GM21447 (cell line): Measurements from ENCODE around the gene CYP2U1.
"Not testable (repeated sequence)": the region's sequence is repeated elsewhere in the genome, so short reads cannot be mapped to it uniquely, and the experiment has no call there.

ENCODE experiments used
- ATAC-seq: cut with Tn5 transposase; IDR thresholded peaks from one replicate; pipeline ENCODE4 v1.9.1; 2021; ENCODE audit not compliant: unreplicated experiment

Gene CYP2U1

GRCh38 chr4:107930821-107931774 is at the start of gene CYP2U1:
TSS of gene CYP2U1 (plus strand) at chr4:107931549. CDS start at chr4:107931644, 95 bp downstream.
- ATAC-seq: peak; percentile 93

GRCh38 chr4:107885865-107886264 is 45.5 kb upstream of the CYP2U1 start:
- ATAC-seq: no peak

- no peak for ATAC-seq
These were observed 43.1 kb upstream of the CYP2U1 start for GRCh38 chr4:107888237-107888636.

- ATAC-seq: no peak
These were observed 40.6 kb upstream of the CYP2U1 start for GRCh38 chr4:107890779-107891178.

GRCh38 chr4:107891299-107891698 is 40.0 kb upstream of the CYP2U1 start:
- no peak for ATAC-seq

- ATAC-seq: no peak
These were observed 37.9 kb upstream of the CYP2U1 start for GRCh38 chr4:107893171-107894137.

GRCh38 chr4:107894138-107894603 is 37.2 kb upstream of the CYP2U1 start:
- ATAC-seq: no peak

- no peak for ATAC-seq
These were observed 35.1 kb upstream of the CYP2U1 start for GRCh38 chr4:107896158-107896645.

- ATAC-seq: no peak
These were observed 34.7 kb upstream of the CYP2U1 start for GRCh38 chr4:107896646-107897045.

- no peak for ATAC-seq
These were observed 33.5 kb upstream of the CYP2U1 start for GRCh38 chr4:107897823-107898222.

- no peak for ATAC-seq
These were observed 31.3 kb upstream of the CYP2U1 start for GRCh38 chr4:107900067-107900466.

- no peak for ATAC-seq
These were observed 30.8 kb upstream of the CYP2U1 start for GRCh38 chr4:107900508-107900907.

- no peak for ATAC-seq
These were observed 30.0 kb upstream of the CYP2U1 start for GRCh38 chr4:107901213-107901934.

- ATAC-seq: peak; percentile 82
These were observed 28.6 kb upstream of the CYP2U1 start for GRCh38 chr4:107902715-107903114.

- ATAC-seq: not testable (repeated sequence)
These were observed 26.3 kb upstream of the CYP2U1 start for GRCh38 chr4:107905082-107905481.

GRCh38 chr4:107906458-107907100 is 24.8 kb upstream of the CYP2U1 start:
- no peak for ATAC-seq

GRCh38 chr4:107908377-107908776 is 23.0 kb upstream of the CYP2U1 start:
- no peak for ATAC-seq

- peak; percentile 90 for ATAC-seq
These were observed 18.0 kb upstream of the CYP2U1 start for GRCh38 chr4:107913283-107913899.

GRCh38 chr4:107915220-107915619 is 16.1 kb upstream of the CYP2U1 start:
- no peak for ATAC-seq

GRCh38 chr4:107916623-107917022 is 14.7 kb upstream of the CYP2U1 start:
- ATAC-seq: no peak
